Mononuclear cell (primary cell): ENCODE measurements around the gene CPNE4. TPM values are rescaled to one million over a fixed set of nuclear protein-coding genes. Genes with fewer than 3 reads are reported as not detected.

ENCODE experiments used
- H3K27me3 ChIP-seq: 2 replicates; pipeline ENCODE4 v1.6.0; 2011; ENCODE audit warnings: low read length, control low read depth; ENCODE audit not compliant: insufficient read depth
- H3K4me1 ChIP-seq: 2 replicates; pipeline ENCODE4 v1.5.1; 2011; ENCODE audit warnings: mild to moderate bottlenecking, low read length, control low read depth; ENCODE audit not compliant: insufficient read depth
- H3K4me3 ChIP-seq: 2 replicates; pipeline ENCODE4 v1.5.1; 2011; ENCODE audit warnings: mild to moderate bottlenecking, low read length, moderate library complexity
- H3K9me3 ChIP-seq: 2 replicates; pipeline ENCODE4 v1.5.1; 2011; ENCODE audit warnings: low read depth, mild to moderate bottlenecking, control low read depth, low read length
- total RNA-seq: library from RNA; depleted of rRNA; stranded (reverse); fragments of >200 nt; gene quantifications from one replicate; pipeline ENCODE4 v1.2.3, GENCODE V29; 2012

CPNE4 gene
- total RNA-seq, 1 donor, result 0.10 TPM

GRCh38 chr3:132034097-132034485 is 723 bp downstream of the CPNE4 start:
- peaks cover 71% of the 10 kb centered on the region for H3K27me3 ChIP-seq
- H3K4me1 ChIP-seq, result peaks cover 5% of the 10 kb centered on the region
- no peaks in the 10 kb centered on the region for H3K9me3 ChIP-seq
- no peak overlapping the region for H3K4me3 ChIP-seq

- peaks cover 5% of the 10 kb centered on the region for H3K4me1 ChIP-seq
- no peaks in the 10 kb centered on the region for H3K9me3 ChIP-seq
- H3K27me3 ChIP-seq, result peaks cover 71% of the 10 kb centered on the region
- H3K4me3 ChIP-seq, result no peak overlapping the region
These were observed 1.3 kb downstream of the CPNE4 start for GRCh38 chr3:132033471-132033870.

DNA sequence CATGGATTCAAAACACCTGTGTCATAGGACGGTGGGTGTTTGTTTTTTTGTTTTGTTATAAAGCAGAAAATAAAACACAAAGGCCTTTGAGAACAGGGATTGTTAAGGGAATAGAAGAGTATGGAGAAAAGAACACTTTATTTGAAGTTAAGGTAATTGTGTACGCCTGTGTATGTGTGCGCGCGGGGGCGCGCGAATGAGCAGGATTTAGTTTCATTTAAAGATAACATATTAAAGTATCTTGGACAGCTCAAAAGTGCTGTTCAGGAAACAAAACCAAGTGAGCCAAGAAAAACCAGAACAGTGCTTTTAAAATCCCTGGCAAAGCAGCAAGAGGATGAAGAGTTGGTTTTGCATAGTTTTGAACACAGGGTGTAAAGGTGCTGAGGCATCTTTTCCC is 1.9 kb downstream of the CPNE4 start:
- H3K4me1 ChIP-seq, result peaks cover 5% of the 10 kb centered on the region
- no peaks in the 10 kb centered on the region for H3K9me3 ChIP-seq
- H3K27me3 ChIP-seq, result peaks cover 71% of the 10 kb centered on the region
- H3K4me3 ChIP-seq, result no peak overlapping the region

DNA sequence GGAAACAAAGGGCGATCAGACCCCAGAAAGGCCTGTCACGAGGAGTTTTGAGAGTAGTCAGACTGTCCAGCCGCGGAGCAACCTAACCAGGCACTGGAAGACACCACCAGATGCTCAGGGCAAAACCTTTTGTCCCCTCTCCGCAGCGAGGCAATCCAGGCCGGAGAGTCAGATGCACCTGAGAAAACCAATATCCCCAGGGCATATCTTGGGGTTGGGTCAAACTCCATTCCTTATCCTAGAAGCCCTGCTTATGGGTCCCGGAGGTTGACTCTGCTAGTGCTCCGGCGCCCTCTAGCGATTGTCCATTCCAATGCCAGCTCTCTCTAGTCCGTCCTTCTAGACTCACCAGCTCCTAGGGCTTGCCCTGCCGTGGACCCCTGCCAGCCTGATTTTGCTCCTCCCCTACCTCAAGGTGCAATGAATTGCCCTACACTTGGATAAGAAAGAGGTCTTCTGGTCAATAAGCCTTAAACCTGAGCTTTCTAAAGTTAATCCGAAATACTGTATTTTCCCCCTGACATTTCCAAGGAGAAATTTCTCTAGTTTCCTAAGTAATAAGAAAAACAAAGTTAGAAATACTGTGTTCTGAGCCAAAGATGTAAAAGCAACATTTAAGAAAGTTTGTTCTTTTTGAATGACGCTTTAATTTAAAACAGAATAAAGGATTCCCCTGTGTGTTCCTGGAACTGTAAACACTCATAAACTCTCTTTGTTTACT is 5.5 kb downstream of the CPNE4 start:
- H3K4me1 ChIP-seq, result no peaks in the 10 kb centered on the region
- H3K9me3 ChIP-seq, result no peaks in the 10 kb centered on the region
- peaks cover 37% of the 10 kb centered on the region for H3K27me3 ChIP-seq
- H3K4me3 ChIP-seq, result no peak overlapping the region

DNA sequence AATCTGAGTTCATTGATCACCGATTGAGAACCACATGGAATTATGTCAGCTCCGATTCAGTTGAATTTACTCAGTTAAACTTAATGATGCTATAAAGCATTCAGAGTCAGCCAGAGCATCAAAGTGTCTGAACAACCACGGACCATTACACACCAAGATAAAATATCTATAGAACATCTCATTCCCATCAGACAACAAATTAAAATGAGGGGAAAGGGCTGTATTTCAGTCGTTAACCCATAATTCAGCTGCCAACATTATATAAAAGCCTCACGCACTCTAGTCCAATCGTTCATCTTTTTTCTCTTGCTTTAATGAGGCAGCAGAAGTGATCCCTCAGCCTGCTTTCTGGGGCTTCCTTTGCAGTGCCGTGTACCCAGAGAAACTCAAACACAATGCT is 11.9 kb downstream of the CPNE4 start:
- peaks cover 3% of the 10 kb centered on the region for H3K27me3 ChIP-seq
- H3K4me3 ChIP-seq, result no peak overlapping the region
- no peaks in the 10 kb centered on the region for H3K4me1 ChIP-seq
- no peaks in the 10 kb centered on the region for H3K9me3 ChIP-seq

GRCh38 chr3:132020058-132020457 is 14.8 kb downstream of the CPNE4 start:
- Histone ChIP-seq H3K9me3 (no peaks in the 10 kb centered on the region), H3K27me3 (peaks cover 3% of the 10 kb centered on the region), H3K4me1 (no peaks in the 10 kb centered on the region), H3K4me3 (no peak overlapping the region)

DNA sequence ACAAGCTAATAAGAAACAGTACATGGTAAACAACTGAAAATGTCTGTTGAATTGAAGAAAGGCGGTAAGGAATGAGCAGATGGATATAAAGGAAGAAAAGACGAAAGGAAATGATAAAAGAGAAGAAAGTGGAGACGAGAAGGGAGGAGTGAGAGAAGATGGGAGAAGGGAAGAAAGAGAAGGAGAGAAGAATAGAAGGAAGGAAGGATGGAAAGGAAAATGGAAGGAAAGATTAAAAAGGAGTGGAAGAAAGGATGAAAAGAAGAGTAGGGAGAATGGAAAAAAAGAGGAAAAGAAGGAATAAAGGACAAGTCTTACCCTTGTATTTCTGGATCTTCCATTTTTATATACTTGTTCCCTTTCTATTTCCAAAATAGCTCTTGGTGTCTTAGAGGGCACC is 17.7 kb downstream of the CPNE4 start:
- Histone ChIP-seq H3K4me1 (no peaks in the 10 kb centered on the region), H3K4me3 (no peak overlapping the region), H3K9me3 (no peaks in the 10 kb centered on the region), H3K27me3 (peaks cover 3% of the 10 kb centered on the region)

GRCh38 chr3:132016061-132017041 is 18.5 kb downstream of the CPNE4 start:
- Histone ChIP-seq H3K4me1 (no peaks in the 10 kb centered on the region), H3K9me3 (no peaks in the 10 kb centered on the region), H3K27me3 (peaks cover 3% of the 10 kb centered on the region), H3K4me3 (no peak overlapping the region)

GRCh38 chr3:132014105-132014504 is 20.7 kb downstream of the CPNE4 start:
- H3K9me3 ChIP-seq, result no peaks in the 10 kb centered on the region
- no peaks in the 10 kb centered on the region for H3K4me1 ChIP-seq
- no peaks in the 10 kb centered on the region for H3K27me3 ChIP-seq
- no peak overlapping the region for H3K4me3 ChIP-seq

DNA sequence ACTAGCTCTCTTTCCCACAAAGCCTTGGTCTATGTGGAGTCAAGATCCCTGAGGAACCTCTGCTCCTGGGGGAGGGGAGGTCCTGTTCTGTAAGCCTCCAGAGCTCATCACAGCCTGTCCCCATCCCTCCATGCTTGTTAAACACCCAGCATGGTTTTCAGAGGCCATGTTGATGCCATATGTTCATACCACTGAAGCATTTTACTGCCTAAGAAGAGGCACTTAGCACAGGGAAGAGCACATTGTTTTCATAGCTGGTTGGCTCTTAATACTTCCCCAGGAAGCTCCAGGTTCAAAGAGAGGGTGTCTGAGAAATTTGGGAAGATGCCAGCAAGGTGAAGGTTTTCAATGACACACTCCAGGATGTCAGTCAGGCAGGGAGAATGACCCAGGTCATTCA is 25.6 kb downstream of the CPNE4 start:
- H3K9me3 ChIP-seq, result no peaks in the 10 kb centered on the region
- H3K4me3 ChIP-seq, result no peak overlapping the region
- H3K27me3 ChIP-seq, result peaks cover 4% of the 10 kb centered on the region
- no peaks in the 10 kb centered on the region for H3K4me1 ChIP-seq

DNA sequence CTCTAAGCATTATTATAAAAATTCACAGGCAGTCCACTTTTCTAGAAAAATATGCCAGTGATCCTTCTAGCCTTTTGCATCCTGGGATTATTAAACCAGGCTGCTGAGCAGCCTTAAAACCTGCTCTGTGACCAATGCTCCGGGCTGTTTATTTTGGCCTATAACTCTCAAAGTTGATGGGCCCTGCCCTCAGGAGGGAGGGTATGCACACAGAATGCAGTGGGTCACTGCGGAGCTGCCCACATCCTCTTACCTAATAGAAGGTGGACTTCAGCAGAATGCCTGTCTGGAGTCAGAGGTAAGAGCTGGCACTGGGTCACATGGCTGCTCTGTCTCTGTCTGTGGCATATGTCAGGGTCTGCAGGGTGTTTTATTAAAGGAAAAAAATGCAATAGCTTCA is 26.0 kb downstream of the CPNE4 start:
- Histone ChIP-seq H3K4me3 (no peak overlapping the region), H3K4me1 (no peaks in the 10 kb centered on the region), H3K9me3 (no peaks in the 10 kb centered on the region), H3K27me3 (peaks cover 4% of the 10 kb centered on the region)

DNA sequence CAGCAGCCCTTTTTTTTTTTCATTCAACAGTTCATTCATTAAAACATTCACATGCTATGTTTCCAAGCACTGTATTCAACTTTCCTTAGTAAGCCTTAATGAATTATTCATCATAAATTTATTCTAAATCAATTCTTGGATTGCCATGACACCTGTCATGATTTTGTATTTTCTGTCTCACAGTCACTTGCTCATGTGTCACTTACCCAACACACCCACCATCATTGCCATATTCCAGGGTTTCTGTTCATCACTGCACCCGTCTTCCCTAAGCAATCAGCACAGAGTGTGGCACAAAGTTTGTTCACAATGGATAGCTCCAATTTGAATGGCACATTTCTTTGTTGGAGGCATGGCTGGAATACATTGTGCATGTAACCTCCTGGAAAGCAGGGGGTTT is 27.2 kb downstream of the CPNE4 start:
- Histone ChIP-seq H3K4me3 (no peak overlapping the region), H3K27me3 (peaks cover 4% of the 10 kb centered on the region), H3K9me3 (no peaks in the 10 kb centered on the region), H3K4me1 (no peaks in the 10 kb centered on the region)

GRCh38 chr3:132006605-132007204 is 28.1 kb downstream of the CPNE4 start:
- Histone ChIP-seq H3K27me3 (peaks cover 4% of the 10 kb centered on the region), H3K9me3 (no peaks in the 10 kb centered on the region), H3K4me3 (no peak overlapping the region), H3K4me1 (no peaks in the 10 kb centered on the region)

GRCh38 chr3:132004571-132004970 is 30.2 kb downstream of the CPNE4 start:
- no peaks in the 10 kb centered on the region for H3K4me1 ChIP-seq
- H3K27me3 ChIP-seq, result peaks cover 4% of the 10 kb centered on the region
- H3K9me3 ChIP-seq, result no peaks in the 10 kb centered on the region
- H3K4me3 ChIP-seq, result no peak overlapping the region

DNA sequence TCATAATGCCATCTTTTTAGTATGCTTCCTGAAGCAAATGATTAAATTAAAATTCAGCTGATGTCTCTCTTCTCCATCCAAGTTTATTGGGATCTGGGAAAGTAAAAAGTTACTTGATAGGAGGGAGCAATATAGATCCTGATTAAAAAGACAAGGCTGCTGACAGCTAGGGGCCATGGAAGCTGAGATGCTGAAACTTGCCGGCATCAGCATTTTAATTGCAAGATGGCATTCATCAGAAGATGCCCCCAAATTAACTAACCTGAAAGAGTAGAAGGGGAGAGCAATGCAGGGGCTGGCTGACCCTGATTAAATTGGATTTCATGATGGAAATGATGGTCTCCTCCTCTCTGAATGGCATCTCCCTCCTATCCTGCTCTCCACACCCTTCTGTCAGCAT is 31.1 kb downstream of the CPNE4 start:
- Histone ChIP-seq H3K4me3 (no peak overlapping the region), H3K4me1 (no peaks in the 10 kb centered on the region), H3K27me3 (peaks cover 4% of the 10 kb centered on the region), H3K9me3 (no peaks in the 10 kb centered on the region)
